ENCODE data around the gene FSTL4.

Gene FSTL4

GRCh38 chr5:133421806-133422205, 190.5 kb downstream of the FSTL4 start:
- no peaks in the 10 kb centered on the region for H3K9me3 Mint-ChIP-seq
- H3K27ac Mint-ChIP-seq = no peak overlapping the region
- peaks cover 31% of the 10 kb centered on the region for H3K27me3 Mint-ChIP-seq
- H3K4me1 Mint-ChIP-seq = peaks cover 11% of the 10 kb centered on the region
- ATAC-seq = no peak
- no peak overlapping the region for H3K4me3 Mint-ChIP-seq
- H3K36me3 Mint-ChIP-seq = no peaks in the 10 kb centered on the region

- no peak overlapping the region for H3K4me3 Mint-ChIP-seq
- no peak for ATAC-seq
- peaks cover 11% of the 10 kb centered on the region for H3K4me1 Mint-ChIP-seq
- no peaks in the 10 kb centered on the region for H3K36me3 Mint-ChIP-seq
- peaks cover 35% of the 10 kb centered on the region for H3K27me3 Mint-ChIP-seq
- no peak overlapping the region for H3K27ac Mint-ChIP-seq
- no peaks in the 10 kb centered on the region for H3K9me3 Mint-ChIP-seq
Measured at GRCh38 chr5:133421394-133421793, 190.9 kb downstream of the FSTL4 start.

GRCh38 chr5:133420440-133421301, 191.7 kb downstream of the FSTL4 start:
- Mint-ChIP-seq H3K9me3 (no peaks in the 10 kb centered on the region), H3K4me3 (no peak overlapping the region), H3K27ac (no peak overlapping the region), H3K27me3 (peaks cover 42% of the 10 kb centered on the region), H3K4me1 (peaks cover 11% of the 10 kb centered on the region), H3K36me3 (no peaks in the 10 kb centered on the region)
- ATAC-seq = no peak

- H3K36me3 Mint-ChIP-seq = no peaks in the 10 kb centered on the region
- H3K27me3 Mint-ChIP-seq = peaks cover 65% of the 10 kb centered on the region
- no peak overlapping the region for H3K4me3 Mint-ChIP-seq
Measured at GRCh38 chr5:133415906-133416305, 196.4 kb downstream of the FSTL4 start.

GRCh38 chr5:133415506-133415905, 196.8 kb downstream of the FSTL4 start:
- H3K9me3 Mint-ChIP-seq = no peaks in the 10 kb centered on the region
- no peaks in the 10 kb centered on the region for H3K4me1 Mint-ChIP-seq
- peaks cover 69% of the 10 kb centered on the region for H3K27me3 Mint-ChIP-seq
- no peaks in the 10 kb centered on the region for H3K36me3 Mint-ChIP-seq
- no peak for ATAC-seq
- H3K27ac Mint-ChIP-seq = no peak overlapping the region
- H3K4me3 Mint-ChIP-seq = no peak overlapping the region

More at GRCh38 chr5:133415906-133416305, 196.4 kb downstream of the FSTL4 start:
- H3K4me1 Mint-ChIP-seq = no peaks in the 10 kb centered on the region
- H3K27ac Mint-ChIP-seq = no peak overlapping the region
- H3K9me3 Mint-ChIP-seq = no peaks in the 10 kb centered on the region
- no peak for ATAC-seq

- Mint-ChIP-seq H3K4me1 (no peaks in the 10 kb centered on the region), H3K27ac (no peak overlapping the region), H3K27me3 (peaks cover 69% of the 10 kb centered on the region), H3K4me3 (no peak overlapping the region), H3K9me3 (no peaks in the 10 kb centered on the region), H3K36me3 (no peaks in the 10 kb centered on the region)
- ATAC-seq = no peak
Measured at GRCh38 chr5:133412661-133413060, 199.7 kb downstream of the FSTL4 start.

GRCh38 chr5:133410335-133410828, 202.0 kb downstream of the FSTL4 start:
- no peaks in the 10 kb centered on the region for H3K4me1 Mint-ChIP-seq
- H3K9me3 Mint-ChIP-seq = no peaks in the 10 kb centered on the region
- peaks cover 47% of the 10 kb centered on the region for H3K27me3 Mint-ChIP-seq
- no peak overlapping the region for H3K27ac Mint-ChIP-seq
- H3K4me3 Mint-ChIP-seq = no peak overlapping the region
- no peak for ATAC-seq
- no peaks in the 10 kb centered on the region for H3K36me3 Mint-ChIP-seq

- no peak overlapping the region for H3K4me3 Mint-ChIP-seq
- no peak for ATAC-seq
- H3K9me3 Mint-ChIP-seq = no peaks in the 10 kb centered on the region
Measured at GRCh38 chr5:133409210-133409674, 203.1 kb downstream of the FSTL4 start.

GRCh38 chr5:133408322-133408721, 204.0 kb downstream of the FSTL4 start:
- H3K9me3 Mint-ChIP-seq = no peaks in the 10 kb centered on the region
- no peak overlapping the region for H3K4me3 Mint-ChIP-seq
- H3K36me3 Mint-ChIP-seq = no peaks in the 10 kb centered on the region
- H3K27ac Mint-ChIP-seq = no peak overlapping the region
- no peaks in the 10 kb centered on the region for H3K4me1 Mint-ChIP-seq
- peaks cover 30% of the 10 kb centered on the region for H3K27me3 Mint-ChIP-seq
- ATAC-seq = no peak

More at GRCh38 chr5:133409210-133409674, 203.1 kb downstream of the FSTL4 start:
- no peaks in the 10 kb centered on the region for H3K36me3 Mint-ChIP-seq
- no peaks in the 10 kb centered on the region for H3K4me1 Mint-ChIP-seq
- H3K27me3 Mint-ChIP-seq = peaks cover 39% of the 10 kb centered on the region
- no peak overlapping the region for H3K27ac Mint-ChIP-seq

GRCh38 chr5:133406977-133407632, 205.2 kb downstream of the FSTL4 start:
- Mint-ChIP-seq H3K27ac (no peak overlapping the region), H3K36me3 (no peaks in the 10 kb centered on the region), H3K9me3 (no peaks in the 10 kb centered on the region), H3K27me3 (peaks cover 18% of the 10 kb centered on the region), H3K4me1 (no peaks in the 10 kb centered on the region), H3K4me3 (no peak overlapping the region)
- ATAC-seq = no peak

GRCh38 chr5:133406208-133406976, 205.9 kb downstream of the FSTL4 start:
- no peak overlapping the region for H3K27ac Mint-ChIP-seq
- no peaks in the 10 kb centered on the region for H3K9me3 Mint-ChIP-seq
- ATAC-seq = no peak

GRCh38 chr5:133405275-133406034, 206.9 kb downstream of the FSTL4 start:
- Mint-ChIP-seq H3K9me3 (no peaks in the 10 kb centered on the region), H3K27ac (no peak overlapping the region), H3K4me3 (no peak overlapping the region), H3K27me3 (peaks cover 7% of the 10 kb centered on the region), H3K4me1 (no peaks in the 10 kb centered on the region), H3K36me3 (no peaks in the 10 kb centered on the region)
- no peak for ATAC-seq

More at GRCh38 chr5:133406208-133406976, 205.9 kb downstream of the FSTL4 start:
- peaks cover 16% of the 10 kb centered on the region for H3K27me3 Mint-ChIP-seq
- H3K4me3 Mint-ChIP-seq = no peak overlapping the region
- no peaks in the 10 kb centered on the region for H3K36me3 Mint-ChIP-seq
- H3K4me1 Mint-ChIP-seq = no peaks in the 10 kb centered on the region

- H3K36me3 Mint-ChIP-seq = no peaks in the 10 kb centered on the region
- H3K27me3 Mint-ChIP-seq = no peaks in the 10 kb centered on the region
- H3K27ac Mint-ChIP-seq = no peak overlapping the region
- H3K4me3 Mint-ChIP-seq = no peak overlapping the region
- H3K4me1 Mint-ChIP-seq = peaks cover 2% of the 10 kb centered on the region
- no peaks in the 10 kb centered on the region for H3K9me3 Mint-ChIP-seq
- no peak for ATAC-seq
Measured at GRCh38 chr5:133404724-133405123, 207.6 kb downstream of the FSTL4 start.

- no peaks in the 10 kb centered on the region for H3K36me3 Mint-ChIP-seq
- no peak for ATAC-seq
- no peak overlapping the region for H3K4me3 Mint-ChIP-seq
- H3K4me1 Mint-ChIP-seq = peaks cover 11% of the 10 kb centered on the region
- H3K27me3 Mint-ChIP-seq = no peaks in the 10 kb centered on the region
- no peak overlapping the region for H3K27ac Mint-ChIP-seq
- H3K9me3 Mint-ChIP-seq = no peaks in the 10 kb centered on the region
Measured at GRCh38 chr5:133403741-133404364, 208.5 kb downstream of the FSTL4 start.

Data from stimulated activated memory B cell treated with anti-CD40 and anti-IgM and Interleukin-4, amounts not matched to agents 10 μg/mL and 1 μg/mL and 100 μg/mL, for 72 hours (primary cell).